Renal pelvis (tissue), 4 donors: ENCODE data around the gene GALNT1. TPM values are rescaled to one million over a fixed set of nuclear protein-coding genes. Genes with fewer than 3 reads are reported as not detected.

ENCODE experiments used
- DNase-seq: peaks from one replicate; pipeline ENCODE4 v3.0.0-alpha.2; 2013
- polyA plus RNA-seq, 3 donors: library from polyadenylated mRNA; unstranded; fragments of 120-200 nt; gene quantifications; one replicate each; pipeline ENCODE4 v1.2.1, GENCODE V29; 2013; ENCODE audit not compliant: insufficient read length in 3 of 3

The GALNT1 gene
- polyA plus RNA-seq, 3 donors = 56.2 to 63.1 (median 59.7) TPM

DNA sequence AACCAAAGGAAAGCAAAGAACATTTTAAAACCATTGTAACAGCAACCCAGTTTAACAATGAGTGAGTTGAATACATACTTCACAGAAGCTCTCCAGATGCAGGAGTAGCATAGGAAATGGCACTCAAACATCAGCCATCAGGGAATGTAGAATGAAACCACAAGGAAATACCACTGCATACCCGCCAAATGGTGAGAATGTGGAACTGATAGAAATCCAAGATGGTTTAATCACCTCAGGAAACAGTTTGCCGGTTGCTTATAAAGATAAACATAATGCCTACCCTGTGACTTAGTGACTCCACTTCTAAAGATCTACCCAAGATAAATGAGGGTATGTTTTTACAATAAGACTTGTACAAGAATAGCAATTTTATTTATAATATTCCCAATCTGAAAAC is 132.0 kb downstream of the GALNT1 start:
- DNase-seq = no peak

DNA sequence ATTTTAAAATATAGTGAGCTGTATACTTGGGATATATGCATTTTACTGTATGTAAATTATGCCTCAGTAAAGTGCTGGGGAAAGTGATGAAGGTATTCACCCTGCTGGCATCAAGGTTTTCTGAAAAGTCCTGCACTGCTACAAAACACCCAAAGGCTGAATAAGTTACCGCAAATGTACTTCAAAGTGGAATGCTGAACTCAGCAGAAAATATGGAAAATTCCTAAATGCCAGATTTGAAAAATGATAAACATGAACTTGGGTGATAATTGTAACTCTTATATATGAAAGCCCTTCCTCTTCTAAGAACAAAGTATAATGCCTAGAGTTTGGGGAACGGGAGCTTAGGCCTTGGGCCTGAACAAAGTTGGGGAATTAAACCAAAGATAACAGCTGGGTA is 133.0 kb downstream of the GALNT1 start:
- no peak for DNase-seq

DNA sequence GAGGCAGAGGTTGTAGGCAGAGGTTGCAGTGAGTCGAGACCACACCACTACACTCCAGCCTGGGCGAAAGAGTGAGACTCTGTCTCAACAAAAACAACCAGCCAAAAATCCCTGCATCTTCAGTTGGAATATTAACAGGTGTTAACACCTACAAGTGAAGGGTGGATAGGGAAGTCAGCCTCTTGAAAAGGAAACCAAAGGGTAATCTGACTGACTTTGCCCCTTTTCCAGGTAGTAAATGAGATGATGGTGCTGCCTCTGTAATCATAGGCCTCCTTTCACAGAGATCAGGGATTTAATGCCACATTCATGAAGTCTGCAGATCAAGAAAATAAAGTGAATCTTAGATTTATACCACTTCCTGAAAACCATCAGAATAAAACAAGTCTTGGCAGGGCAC is 133.6 kb downstream of the GALNT1 start:
- no peak for DNase-seq

DNA sequence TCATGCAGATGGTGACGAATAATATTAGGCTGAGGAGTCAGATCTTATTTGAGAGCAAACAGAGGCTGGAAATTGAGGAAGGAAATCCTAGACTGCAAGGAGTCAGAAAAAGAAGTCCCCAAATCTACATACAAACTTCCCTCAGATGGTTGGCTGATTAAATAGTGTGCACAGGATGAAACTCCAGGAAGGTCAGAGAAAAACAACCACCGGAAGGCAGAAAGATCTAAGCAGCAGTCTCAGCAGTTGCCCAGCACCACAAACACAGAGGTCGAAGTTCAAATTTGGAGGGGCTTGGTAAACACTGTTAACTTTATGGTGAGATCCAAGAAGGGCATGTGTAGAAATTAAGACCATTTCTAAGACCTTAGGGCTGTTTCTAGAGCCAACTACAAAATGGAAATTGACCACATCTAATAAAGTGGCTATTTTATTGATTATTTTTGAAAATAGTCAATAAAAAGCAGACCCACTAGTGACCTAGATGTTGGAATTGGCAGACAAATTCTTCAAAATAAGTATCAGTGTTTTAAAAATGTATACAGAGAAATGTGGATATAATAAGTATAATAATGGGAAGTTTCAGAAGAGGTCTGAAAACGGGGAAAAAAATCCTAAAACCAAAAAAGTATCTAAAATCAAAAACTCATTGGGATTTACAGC is 134.8 kb downstream of the GALNT1 start:
- no peak for DNase-seq

DNA sequence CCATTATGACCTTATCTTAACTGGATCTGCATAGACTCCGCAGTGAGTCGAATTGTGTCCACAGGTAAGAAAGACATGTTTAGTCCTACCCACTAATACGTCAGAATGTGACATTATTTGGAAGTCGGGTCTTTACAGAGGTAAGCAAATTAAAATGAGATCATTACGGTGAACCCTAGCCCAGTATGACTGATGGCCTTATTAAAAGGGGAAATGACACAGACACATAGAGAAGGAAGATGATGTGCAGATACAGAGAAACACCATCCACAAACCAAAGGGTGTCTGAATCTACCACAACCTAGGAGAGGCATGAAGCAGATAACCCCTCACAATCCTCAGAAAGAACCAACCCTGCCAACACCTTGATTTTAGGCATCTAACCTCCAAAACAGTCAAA is 135.6 kb downstream of the GALNT1 start:
- DNase-seq = no peak

DNA sequence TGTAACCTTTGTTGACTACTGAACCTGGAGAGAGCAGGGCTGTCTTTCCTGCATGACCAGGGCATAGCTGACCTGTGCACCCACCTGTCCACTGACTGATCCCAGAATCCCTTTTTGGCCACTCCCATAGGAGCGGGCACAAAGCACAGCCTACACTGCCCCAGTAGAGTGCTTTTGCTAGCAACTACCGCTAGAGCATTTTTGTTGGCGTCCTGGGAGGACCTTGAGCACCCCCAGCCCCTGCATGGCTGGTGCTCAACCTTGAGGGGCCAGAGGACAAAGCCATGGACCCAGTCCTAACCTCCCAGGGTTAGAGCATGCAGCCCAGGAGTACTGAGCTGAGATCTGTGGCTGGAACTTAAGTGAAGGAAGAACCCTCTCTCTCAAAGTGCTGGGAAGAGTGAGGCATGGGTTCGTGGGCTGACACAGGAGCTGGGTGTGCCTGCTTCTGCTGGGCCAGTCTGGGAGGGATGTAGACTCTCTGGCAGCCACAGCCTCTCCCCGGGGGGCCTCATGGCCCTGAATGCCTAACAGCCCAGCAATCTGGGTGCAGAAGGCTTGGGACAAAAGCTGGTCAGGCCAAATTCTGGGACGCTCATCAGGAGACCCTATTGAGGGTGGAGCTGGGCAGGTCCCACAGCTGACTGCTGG is 140.0 kb downstream of the GALNT1 start:
- DNase-seq = no peak

DNA sequence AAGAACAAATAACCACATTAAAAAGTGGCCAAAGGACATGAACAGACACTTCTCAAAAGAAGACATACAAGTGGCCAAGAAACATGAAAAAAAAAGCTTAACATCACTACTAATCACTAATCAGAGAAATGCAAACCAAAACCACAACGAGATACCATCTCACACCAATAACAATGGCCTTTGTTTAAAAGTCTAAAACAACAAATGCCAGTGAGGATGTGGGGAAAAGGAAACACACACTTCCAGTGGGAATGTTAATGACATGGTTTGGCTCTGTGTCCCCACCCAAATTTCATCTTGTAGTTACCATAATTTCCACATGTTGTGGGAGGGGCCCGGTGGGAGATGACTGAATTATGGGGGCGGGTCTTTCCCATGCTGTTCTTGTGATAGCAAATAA is 147.1 kb downstream of the GALNT1 start:
- DNase-seq = no peak

DNA sequence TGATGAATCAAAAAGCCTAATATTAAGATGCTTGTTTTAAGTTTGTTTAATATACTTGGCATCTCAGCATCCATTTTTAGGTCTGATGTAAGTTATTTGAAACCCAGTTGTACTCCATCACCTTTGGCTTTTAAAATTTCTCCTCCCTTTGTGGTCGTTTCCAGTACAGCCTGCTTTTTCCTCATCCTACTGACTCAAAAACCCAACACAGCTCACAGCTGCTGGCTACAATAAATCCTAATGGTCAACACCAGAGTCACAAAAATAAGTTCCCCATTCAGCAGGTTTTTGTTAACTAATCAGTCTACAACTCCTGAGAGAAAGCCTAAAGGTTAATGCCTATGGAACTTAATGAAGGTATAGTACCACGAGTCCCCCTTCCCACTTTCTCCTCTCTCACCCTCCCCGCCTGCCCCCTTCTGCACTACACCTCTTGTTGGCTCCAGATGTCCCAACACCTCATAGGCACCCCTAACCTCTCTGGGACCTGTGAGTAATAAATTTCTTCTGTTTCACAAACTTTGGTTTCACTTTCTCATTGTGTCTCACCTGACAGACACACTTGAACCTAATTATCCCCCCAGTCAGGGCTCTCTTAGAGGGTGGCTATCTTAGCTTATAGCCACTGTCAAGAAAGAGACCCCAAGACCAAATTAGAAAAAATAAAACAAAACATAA is 148.6 kb downstream of the GALNT1 start:
- peak; percentile 42 for DNase-seq

DNA sequence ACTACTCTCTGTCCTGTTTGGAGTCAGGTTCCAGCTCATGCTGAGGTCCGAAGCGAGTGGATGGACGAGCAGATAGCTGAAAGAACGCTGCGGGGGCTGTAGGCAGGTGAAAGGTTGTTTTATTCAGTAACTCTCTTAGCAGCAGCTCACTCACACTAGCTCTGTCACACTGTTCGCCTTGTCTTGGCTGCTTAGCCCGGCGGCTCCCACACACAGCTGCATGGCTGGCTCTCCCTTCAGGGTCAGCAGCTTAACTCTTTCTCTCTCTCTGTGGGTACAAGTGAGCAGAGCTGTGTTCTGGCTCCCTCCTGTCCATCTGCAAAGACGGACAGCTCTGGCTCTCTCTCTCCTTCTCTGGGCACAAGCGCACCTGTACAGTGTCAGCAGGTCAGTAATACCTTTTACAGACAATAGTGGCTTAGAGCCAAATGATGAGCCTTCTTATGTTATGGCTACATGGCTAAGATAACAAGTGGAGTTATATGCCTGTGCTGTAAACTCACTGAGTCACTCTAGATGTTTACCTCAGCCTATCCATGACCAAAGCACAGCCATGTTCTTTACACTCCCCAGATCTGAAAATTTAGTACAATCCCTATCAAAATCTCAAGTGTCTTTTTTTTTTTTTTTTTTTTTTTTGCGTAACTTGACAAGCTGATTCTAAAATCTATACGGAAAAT is 149.3 kb downstream of the GALNT1 start:
- peak; percentile 82 for DNase-seq

DNA sequence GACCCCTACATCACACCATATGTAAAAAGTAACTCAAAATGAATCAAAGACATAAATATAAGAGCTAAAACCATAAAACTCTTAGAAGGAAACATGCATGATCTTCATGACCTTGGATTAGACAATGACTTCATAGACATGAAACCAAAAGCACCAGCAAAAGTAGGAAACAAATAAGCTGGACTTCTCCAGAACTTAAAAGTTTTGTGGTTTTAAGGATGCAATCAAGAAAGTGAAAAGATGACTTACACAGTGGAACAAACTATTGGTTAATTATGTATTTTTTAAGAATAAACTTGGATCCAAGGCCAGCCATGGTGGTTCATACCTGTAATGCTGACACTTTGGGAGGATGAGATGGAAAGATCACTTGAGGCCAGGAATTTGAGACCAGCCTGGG is 150.2 kb downstream of the GALNT1 start:
- no peak for DNase-seq

DNA sequence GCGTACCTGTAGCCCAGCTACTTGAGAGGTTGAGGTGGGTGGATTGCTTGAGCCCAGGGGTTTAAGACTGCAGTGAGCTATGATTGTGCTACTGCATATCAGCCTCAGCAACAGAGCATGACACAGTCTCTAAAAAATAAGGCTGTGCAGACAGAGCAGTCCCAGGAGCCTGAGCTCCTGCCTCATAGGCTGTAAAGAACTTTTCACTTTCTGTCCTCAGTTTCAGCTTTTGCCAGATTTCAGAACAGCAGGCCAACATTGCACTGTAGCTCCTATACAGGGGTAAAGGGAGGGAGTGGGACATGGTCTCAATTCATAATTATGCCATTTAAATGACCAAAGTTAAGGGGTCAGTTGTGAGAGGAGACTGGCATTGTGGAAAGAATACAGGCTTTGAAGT is 150.6 kb downstream of the GALNT1 start:
- DNase-seq = no peak

DNA sequence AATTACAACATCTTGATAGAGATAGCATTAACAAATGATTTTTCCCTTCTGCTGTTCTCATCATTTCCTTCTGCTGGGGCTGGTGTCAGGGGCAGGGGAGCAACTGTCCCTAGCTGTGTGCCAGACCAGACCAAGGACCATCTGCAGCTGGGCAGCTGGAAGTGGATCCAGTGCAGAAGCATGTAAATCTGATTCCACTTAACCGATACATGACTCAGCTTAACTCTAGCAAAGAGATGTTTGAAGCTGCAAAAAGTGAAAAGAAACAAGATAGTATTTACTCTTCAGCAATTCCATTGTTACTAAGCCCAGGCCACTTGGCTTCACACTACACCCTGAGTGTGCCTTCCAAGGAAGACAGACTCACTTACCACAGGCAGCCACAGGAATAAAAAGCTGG is 151.1 kb downstream of the GALNT1 start:
- no peak for DNase-seq

DNA sequence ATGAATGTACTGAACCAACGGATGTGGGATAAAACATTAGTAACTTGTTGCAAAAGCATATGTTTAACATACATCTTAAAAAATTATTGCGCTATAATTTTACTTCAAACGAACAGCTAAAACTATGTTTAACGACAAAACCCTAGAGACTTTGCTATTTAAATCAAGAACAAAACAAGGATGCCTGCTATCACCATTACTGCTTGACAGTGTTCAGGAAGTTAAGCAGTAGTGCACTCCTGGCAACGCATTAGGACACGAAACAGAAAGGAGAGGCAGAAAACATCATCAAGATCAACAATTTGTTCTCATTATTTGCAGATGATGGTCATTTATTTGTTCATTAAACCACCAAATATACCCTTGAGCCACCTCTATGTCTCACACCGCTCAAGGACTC is 151.9 kb downstream of the GALNT1 start:
- peak; percentile 39 for DNase-seq

DNA sequence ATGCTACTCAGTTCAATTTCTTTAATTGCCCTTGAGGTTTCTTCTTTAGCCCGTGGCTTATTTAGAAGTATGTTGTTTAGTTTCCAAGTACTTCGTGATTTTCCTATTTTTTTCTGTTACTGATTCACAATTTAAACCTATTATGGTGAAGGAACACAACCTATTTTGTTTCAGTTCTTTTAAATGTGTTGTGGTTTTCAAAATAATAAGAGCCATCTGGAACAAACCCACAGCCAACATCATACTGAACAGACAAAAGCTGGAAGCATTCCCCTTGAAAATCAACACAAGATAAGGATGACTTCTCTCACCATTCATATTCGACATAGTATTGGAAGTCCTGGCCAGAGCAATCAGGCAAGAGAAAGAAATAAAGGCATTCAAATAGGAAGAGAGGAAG is 155.2 kb downstream of the GALNT1 start:
- no peak for DNase-seq

DNA sequence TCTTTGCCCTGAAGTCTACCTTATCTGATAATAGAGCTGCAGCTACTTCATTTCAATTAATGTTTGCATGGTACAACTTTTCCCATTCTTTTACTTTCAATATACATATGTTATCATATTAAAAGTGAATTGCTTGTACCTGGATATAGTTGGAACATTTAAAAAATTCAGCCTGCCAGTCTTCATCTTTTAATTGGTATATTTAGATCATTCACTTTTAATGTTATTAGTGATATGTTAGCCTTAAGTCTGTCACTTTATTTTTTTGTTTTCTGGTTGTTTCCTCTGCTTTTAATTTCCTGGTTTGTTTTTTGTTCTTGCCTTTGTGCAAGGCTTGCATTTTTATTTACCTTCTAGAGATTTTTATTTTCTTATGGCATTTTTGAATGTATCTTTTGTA is 158.2 kb downstream of the GALNT1 start:
- DNase-seq = no peak

DNA sequence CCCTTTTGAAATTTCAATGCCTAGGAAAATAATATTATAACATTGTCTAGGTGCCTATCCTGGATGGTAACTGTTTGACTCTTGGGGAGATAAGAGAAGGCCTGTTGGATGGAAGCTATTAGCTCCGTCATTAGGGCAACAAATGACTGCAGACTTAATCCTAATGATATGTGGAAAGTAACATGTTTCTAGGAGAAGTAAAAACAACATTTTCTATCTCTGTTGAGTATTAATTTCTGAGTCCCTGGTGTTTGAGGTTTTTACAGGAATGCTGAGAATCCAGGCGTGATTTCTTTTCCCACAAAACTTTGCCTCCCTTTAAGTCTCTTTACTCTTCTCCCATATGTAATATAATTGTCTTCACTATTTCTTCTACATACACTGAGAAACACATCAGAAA is 159.1 kb downstream of the GALNT1 start:
- DNase-seq = no peak

DNA sequence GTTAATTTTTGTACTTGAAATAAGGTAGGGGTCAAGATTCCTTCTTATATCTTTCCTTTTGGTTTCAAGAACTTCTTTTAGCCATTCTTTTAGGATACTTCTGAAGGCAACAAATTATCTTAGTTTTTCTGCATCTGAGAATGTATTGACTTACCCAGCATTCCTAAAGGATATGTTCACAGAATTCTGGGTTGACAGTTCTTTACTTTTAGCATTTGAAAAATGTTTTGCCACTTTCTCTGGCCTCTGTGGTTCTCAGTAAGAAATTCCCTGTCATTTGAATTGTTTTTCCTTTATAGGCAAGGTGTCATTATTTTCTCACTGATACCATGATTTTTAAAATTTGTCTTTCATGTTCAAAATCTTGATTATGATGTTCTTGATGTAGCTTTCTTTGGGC is 162.4 kb downstream of the GALNT1 start:
- DNase-seq = no peak

DNA sequence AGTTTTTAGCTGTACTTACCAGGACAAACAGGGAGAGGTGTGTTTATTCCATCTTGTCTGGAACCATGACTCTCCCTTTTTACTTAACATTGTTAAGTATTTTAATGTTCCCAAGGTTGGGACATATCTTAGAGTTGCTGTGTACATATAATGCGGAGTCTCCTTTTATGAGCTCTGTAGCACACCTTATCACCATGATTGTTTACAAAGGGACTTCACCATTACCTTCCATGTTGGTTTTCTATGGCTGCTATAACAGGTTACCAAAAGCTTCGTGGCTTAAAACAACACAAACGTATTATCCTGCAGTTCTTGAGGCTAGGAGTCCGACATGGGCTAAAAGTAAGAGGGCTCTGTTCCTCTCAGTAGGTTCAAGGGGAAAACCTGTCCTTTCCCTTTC is 164.3 kb downstream of the GALNT1 start:
- DNase-seq = no peak

DNA sequence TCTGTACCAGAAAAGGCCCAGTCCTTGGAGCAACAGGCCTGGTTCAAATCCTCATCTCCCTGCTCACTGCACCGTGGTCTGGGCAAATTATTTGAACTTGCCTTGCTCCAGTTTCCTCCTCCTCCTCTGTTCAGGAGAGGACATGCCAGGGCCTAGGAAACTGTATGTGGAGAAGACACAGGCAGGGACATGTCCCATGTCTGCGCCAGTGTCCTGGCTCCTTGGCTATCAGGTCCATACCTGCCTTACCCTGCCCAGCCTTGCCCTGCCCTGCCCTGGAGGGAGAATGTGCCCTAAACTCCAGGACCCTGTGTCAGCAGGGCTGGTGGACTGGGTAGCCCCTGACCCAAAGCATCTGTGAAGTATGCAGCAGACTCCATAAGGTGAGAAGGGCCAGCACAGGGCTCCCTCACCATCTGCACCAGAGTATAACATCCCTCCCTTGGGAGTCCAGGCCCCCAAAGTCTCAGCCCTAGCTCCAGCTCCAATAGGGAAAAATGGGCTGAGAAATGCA is 165.3 kb downstream of the GALNT1 start:
- DNase-seq = no peak

DNA sequence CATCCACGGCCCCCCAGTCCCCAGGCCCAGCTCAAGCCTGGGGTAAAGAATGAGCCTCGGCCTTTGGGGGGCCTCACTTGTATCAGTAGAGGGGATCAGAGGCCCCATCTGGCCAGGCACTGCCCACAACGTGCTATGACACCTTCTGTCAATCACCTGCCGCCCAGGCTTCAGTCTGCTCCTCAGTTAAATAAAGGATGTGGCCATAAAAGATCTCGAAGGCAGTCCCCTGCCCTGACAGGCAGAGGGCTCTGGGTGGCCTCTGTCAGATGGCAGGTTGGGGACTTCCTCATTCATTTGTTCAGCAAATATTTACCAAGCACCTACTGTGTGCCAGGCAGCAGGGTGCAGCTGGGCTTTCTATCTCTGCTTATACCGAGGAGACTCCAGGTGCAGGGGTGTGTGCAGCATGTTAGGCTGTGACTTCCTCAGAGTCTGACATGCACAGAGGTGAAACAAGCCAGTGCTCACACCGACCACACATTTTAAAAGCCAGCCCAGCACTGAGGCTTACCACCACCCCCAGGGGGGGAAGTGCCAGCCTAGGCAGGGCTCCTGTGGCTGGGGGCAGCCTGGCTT is 166.4 kb downstream of the GALNT1 start:
- no peak for DNase-seq

DNA sequence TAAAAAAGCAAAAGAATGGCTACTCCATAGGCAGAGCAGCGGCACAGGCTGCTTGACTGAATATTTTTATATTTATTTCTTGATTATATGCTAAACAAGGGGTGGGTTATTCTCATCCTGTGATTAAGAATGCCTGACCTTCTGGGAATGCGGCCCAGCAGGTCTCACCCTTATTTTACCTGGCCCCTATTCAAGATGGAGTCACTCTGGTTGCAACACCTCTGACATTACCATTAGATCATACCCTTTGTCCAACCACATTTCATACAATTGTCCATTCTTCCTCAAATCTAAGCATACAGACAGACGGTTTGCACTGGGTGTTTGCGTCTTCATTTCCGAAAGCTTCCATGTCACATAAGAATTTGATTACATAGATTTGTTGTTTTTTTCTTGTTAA is 168.2 kb downstream of the GALNT1 start:
- DNase-seq = no peak

DNA sequence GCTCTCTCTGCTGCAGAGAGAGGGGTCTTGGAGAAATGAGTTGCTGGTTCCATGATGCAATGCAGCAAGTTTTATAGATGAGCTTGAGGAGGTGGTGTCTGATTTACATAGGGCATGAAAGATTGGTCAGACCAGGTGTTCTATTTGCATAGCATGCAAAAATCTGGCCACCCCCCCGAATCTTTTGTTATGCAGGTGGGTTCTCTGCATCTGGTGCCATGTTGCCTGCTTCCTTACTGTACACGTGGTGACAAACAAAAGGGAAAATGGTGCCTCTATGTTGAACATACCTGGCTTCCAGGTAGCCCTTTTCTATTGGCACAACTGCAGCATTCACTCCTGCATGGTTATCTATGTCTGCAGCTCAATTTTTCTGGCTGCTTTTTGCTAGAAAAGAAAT is 169.4 kb downstream of the GALNT1 start:
- DNase-seq = no peak
